H9 (cell line): ENCODE measurements around the gene FCN2. TPM values are rescaled to one million over a fixed set of nuclear protein-coding genes. Genes with fewer than 3 reads are reported as not detected.

Source experiments
- DNase-seq: peaks from one replicate; pipeline ENCODE4 v3.0.0-alpha.2; 2017
- H2AFZ ChIP-seq: one replicate; pipeline ENCODE4 v1.6.1; 2013; ENCODE audit warnings: mild to moderate bottlenecking, low read length, control low read depth, moderate library complexity
- H2AK5ac ChIP-seq: 2 replicates; pipeline ENCODE4 v1.6.1; 2013; ENCODE audit warnings: low read length, control low read depth, mixed read lengths; ENCODE audit not compliant: insufficient read length
- H2BK120ac ChIP-seq: one replicate; pipeline ENCODE4 v1.6.1; 2013; ENCODE audit warnings: low read depth, mild to moderate bottlenecking, low read length, control low read depth, inconsistent platforms; ENCODE audit not compliant: poor library complexity, severe bottlenecking
- H2BK12ac ChIP-seq: 2 replicates; pipeline ENCODE4 v1.6.1; 2013; ENCODE audit warnings: low read length, control low read depth, mixed read lengths, low read depth; ENCODE audit not compliant: insufficient read length
- H2BK15ac ChIP-seq: 2 replicates; pipeline ENCODE4 v1.6.1; 2013; ENCODE audit warnings: low read depth, low read length, control low read depth
- H2BK20ac ChIP-seq: one replicate; pipeline ENCODE4 v1.6.1; 2013; ENCODE audit warnings: low read depth, mild to moderate bottlenecking, low read length, control low read depth, inconsistent platforms; ENCODE audit not compliant: poor library complexity, severe bottlenecking
- H2BK5ac ChIP-seq: 2 replicates; pipeline ENCODE4 v1.6.1; 2013; ENCODE audit warnings: low read length, control low read depth, mixed read lengths; ENCODE audit not compliant: insufficient read length
- H3K14ac ChIP-seq: 2 replicates; pipeline ENCODE4 v1.6.1; 2013; ENCODE audit warnings: low read length, control low read depth; ENCODE audit not compliant: insufficient read depth
- H3K18ac ChIP-seq: 2 replicates; pipeline ENCODE4 v1.6.1; 2013; ENCODE audit warnings: low read depth, mild to moderate bottlenecking, mixed read lengths, low read length, control low read depth; ENCODE audit not compliant: insufficient read length
- H3K23ac ChIP-seq: 2 replicates; pipeline ENCODE4 v1.6.1; 2013; ENCODE audit warnings: low read length, control low read depth, mixed read lengths, low read depth; ENCODE audit not compliant: insufficient read length
- H3K23me2 ChIP-seq: 2 replicates; pipeline ENCODE4 v1.6.1; 2013; ENCODE audit warnings: low read depth, mild to moderate bottlenecking, mixed read lengths, low read length, control low read depth; ENCODE audit not compliant: insufficient read length, poor library complexity, severe bottlenecking
- H3K27ac ChIP-seq: 2 replicates; pipeline ENCODE4 v1.5.1; 2013; ENCODE audit warnings: low read length, control low read depth, mixed read lengths, low read depth; ENCODE audit not compliant: insufficient read length
- H3K27me3 ChIP-seq: 2 replicates; pipeline ENCODE4 v1.6.1; 2013; ENCODE audit warnings: low read length, control low read depth, inconsistent platforms; ENCODE audit not compliant: insufficient read depth
- H3K4ac ChIP-seq: 2 replicates; pipeline ENCODE4 v1.6.1; 2013; ENCODE audit warnings: low read depth, mild to moderate bottlenecking, control low read depth, inconsistent platforms, low read length, moderate library complexity
- H3K4me1 ChIP-seq: 2 replicates; pipeline ENCODE4 v1.6.1; 2013; ENCODE audit warnings: low read length, control low read depth, inconsistent platforms; ENCODE audit not compliant: insufficient read depth
- H3K4me2 ChIP-seq: 2 replicates; pipeline ENCODE4 v1.6.1; 2013; ENCODE audit warnings: low read length, control low read depth, mixed read lengths; ENCODE audit not compliant: insufficient read length, insufficient read depth
- H3K56ac ChIP-seq: 2 replicates; pipeline ENCODE4 v1.6.1; 2013; ENCODE audit warnings: low read depth, mild to moderate bottlenecking, mixed read lengths, low read length, control low read depth; ENCODE audit not compliant: insufficient read length
- H3K79me1 ChIP-seq: 2 replicates; pipeline ENCODE4 v1.6.1; 2013; ENCODE audit warnings: low read depth, mild to moderate bottlenecking, moderate library complexity, low read length, control low read depth, inconsistent platforms; ENCODE audit not compliant: insufficient read depth, poor library complexity, severe bottlenecking
- H3K79me2 ChIP-seq: 2 replicates; pipeline ENCODE4 v1.6.1; 2013; ENCODE audit warnings: low read length, control low read depth, inconsistent platforms; ENCODE audit not compliant: insufficient read depth
- H3K9ac ChIP-seq: 2 replicates; pipeline ENCODE4 v1.6.1; 2013; ENCODE audit warnings: low read length, control low read depth, mixed read lengths; ENCODE audit not compliant: insufficient read length; ENCODE audit errors: extremely low read depth
- H3K9me3 ChIP-seq: one replicate; pipeline ENCODE4 v1.6.1; 2013; ENCODE audit warnings: low read depth, low read length, inconsistent platforms; ENCODE audit not compliant: control insufficient read depth
- H3T11ph ChIP-seq: one replicate; pipeline ENCODE4 v1.6.1; 2013; ENCODE audit warnings: mild to moderate bottlenecking, low read length, control low read depth, inconsistent platforms
- H4K20me1 ChIP-seq: one replicate; pipeline ENCODE4 v1.6.1; 2013; ENCODE audit not compliant: control insufficient read depth, insufficient read length, insufficient read depth
- H4K5ac ChIP-seq: 2 replicates; pipeline ENCODE4 v1.6.1; 2013; ENCODE audit warnings: low read depth, mild to moderate bottlenecking, mixed read lengths, low read length, control low read depth; ENCODE audit not compliant: insufficient read length
- H4K8ac ChIP-seq: replicated peaks from 2 replicates; pipeline ENCODE4 v1.6.1; 2013; ENCODE audit warnings: low read length, control low read depth, mixed read lengths, low read depth; ENCODE audit not compliant: insufficient read length
- H4K91ac ChIP-seq: 2 replicates; pipeline ENCODE4 v1.6.1; 2013; ENCODE audit warnings: low read depth, mild to moderate bottlenecking, moderate library complexity, mixed read lengths, low read length, control low read depth; ENCODE audit not compliant: insufficient read length
- H3K27ac Mint-ChIP-seq, 3 experiments: 2 replicates in 2 of 3; 3 replicates in 1 of 3; pipeline ENCODE4 v1.8.0; 2020 to 2021; ENCODE audit warnings: mixed read lengths in 3 of 3, mild to moderate bottlenecking in 1 of 3, moderate library complexity in 1 of 3
- H3K27me3 Mint-ChIP-seq: 2 replicates; pipeline ENCODE4 v1.8.0; 2021; ENCODE audit warnings: low read depth, mild to moderate bottlenecking, moderate library complexity, mixed read lengths
- H3K36me3 Mint-ChIP-seq, 3 experiments: 2 replicates in 2 of 3; 3 replicates in 1 of 3; pipeline ENCODE4 v1.8.0; 2020 to 2021; ENCODE audit warnings: low read depth in 3 of 3, mixed read lengths in 3 of 3; ENCODE audit not compliant: insufficient read depth in 1 of 3
- H3K4me1 Mint-ChIP-seq, 2 experiments: 2 replicates each; pipeline ENCODE4 v1.8.0; 2020; ENCODE audit warnings: mixed read lengths in 2 of 2
- H3K4me3 Mint-ChIP-seq, 2 experiments: 2 replicates in 1 of 2; 3 replicates in 1 of 2; pipeline ENCODE4 v1.8.0; 2020 to 2021; ENCODE audit warnings: mild to moderate bottlenecking in 2 of 2, mixed read lengths in 2 of 2, moderate library complexity in 1 of 2
- H3K9me3 Mint-ChIP-seq, 2 experiments: 2 replicates in 1 of 2; 3 replicates in 1 of 2; pipeline ENCODE4 v1.8.0; 2020; ENCODE audit warnings: mild to moderate bottlenecking in 2 of 2, mixed read lengths in 2 of 2, moderate library complexity in 1 of 2
- CTCF ChIP-seq: fragments of 200-600 bp; sonication (generic); conservative IDR thresholded peaks from 3 replicates; pipeline ENCODE4 v1.8.0; 2021; ENCODE audit warnings: antibody characterized with exemption, mild to moderate bottlenecking
- WGBS: extraction: QIAGEN DNeasy Blood & Tissue Kit; methylation state at CpG from one replicate; pipeline ENCODE4 v1.1.7; 2013; ENCODE audit warnings: missing lambda C conversion rate, low lambda C conversion rate, mixed read lengths; ENCODE audit not compliant: insufficient read length; ENCODE audit errors: extremely low coverage; 5-methylcytosine and 5-hydroxymethylcytosine counted together
- total RNA-seq: library from RNA; stranded (reverse); gene quantifications from 2 replicates; pipeline ENCODE4 v1.2.1, GENCODE V29; 2021

Gene FCN2
- total RNA-seq, 1 experiment from 2014 or later: not detected

- H3K9ac ChIP-seq: no peak overlapping the region
- no peaks in the 10 kb centered on the region for H3K79me2 ChIP-seq
- no peak overlapping the region; a peak in 2 of 7 replicates for H3K27ac Mint-ChIP-seq
- no peak overlapping the region for H2AK5ac ChIP-seq
- no peak overlapping the region for H4K5ac ChIP-seq
- H3K4me2 ChIP-seq: no peak overlapping the region
- no peak overlapping the region for H2AFZ ChIP-seq
- H2BK15ac ChIP-seq: no peak overlapping the region
- H4K91ac ChIP-seq: no peak overlapping the region
- H3K27me3 Mint-ChIP-seq: no peaks in the 10 kb centered on the region; the same call in 1 of the 2 replicates
- no peaks in the 10 kb centered on the region for H3K79me1 ChIP-seq
- H2BK12ac ChIP-seq: no peak overlapping the region
- H3K27me3 ChIP-seq: no peaks in the 10 kb centered on the region
- TF ChIP-seq CTCF: no peak
- H3K4me1 Mint-ChIP-seq: peaks cover 0 to 4% of the 10 kb centered on the region in 2 experiments; a peak in 2 of 4 replicates
- no peak overlapping the region for H3K18ac ChIP-seq
- no peak overlapping the region for H2BK5ac ChIP-seq
- no peaks in the 10 kb centered on the region for H3K36me3 Mint-ChIP-seq
- H3K9me3 ChIP-seq: no peaks in the 10 kb centered on the region
- H3K23me2 ChIP-seq: no peaks in the 10 kb centered on the region
- H2BK120ac ChIP-seq: no peak overlapping the region
- H4K20me1 ChIP-seq: no peaks in the 10 kb centered on the region
- DNase-seq: peak; percentile 25
- H3K23ac ChIP-seq: no peak overlapping the region
- H3K14ac ChIP-seq: peak overlapping the region; percentile 28; the same call in 1 of the 2 replicates
- H3K4ac ChIP-seq: no peak overlapping the region
- H2BK20ac ChIP-seq: no peak overlapping the region
- H3K9me3 Mint-ChIP-seq: no peaks in the 10 kb centered on the region; a peak in 1 of 5 replicates
- H3K27ac ChIP-seq: no peak overlapping the region
- no peak overlapping the region for H3K56ac ChIP-seq
- H3T11ph ChIP-seq: no peak overlapping the region
- no peak overlapping the region for H4K8ac ChIP-seq
- WGBS: no CpG with 5 or more reads among the region's 27 CpGs
- H3K4me3 Mint-ChIP-seq: no peak overlapping the region
- no peaks in the 10 kb centered on the region for H3K4me1 ChIP-seq
Measured at GRCh38 chr9:134887686-134888602, 7.3 kb downstream of the FCN2 start.
